Measurements from ENCODE around the gene PLXNA2.

PLXNA2 gene

DNA sequence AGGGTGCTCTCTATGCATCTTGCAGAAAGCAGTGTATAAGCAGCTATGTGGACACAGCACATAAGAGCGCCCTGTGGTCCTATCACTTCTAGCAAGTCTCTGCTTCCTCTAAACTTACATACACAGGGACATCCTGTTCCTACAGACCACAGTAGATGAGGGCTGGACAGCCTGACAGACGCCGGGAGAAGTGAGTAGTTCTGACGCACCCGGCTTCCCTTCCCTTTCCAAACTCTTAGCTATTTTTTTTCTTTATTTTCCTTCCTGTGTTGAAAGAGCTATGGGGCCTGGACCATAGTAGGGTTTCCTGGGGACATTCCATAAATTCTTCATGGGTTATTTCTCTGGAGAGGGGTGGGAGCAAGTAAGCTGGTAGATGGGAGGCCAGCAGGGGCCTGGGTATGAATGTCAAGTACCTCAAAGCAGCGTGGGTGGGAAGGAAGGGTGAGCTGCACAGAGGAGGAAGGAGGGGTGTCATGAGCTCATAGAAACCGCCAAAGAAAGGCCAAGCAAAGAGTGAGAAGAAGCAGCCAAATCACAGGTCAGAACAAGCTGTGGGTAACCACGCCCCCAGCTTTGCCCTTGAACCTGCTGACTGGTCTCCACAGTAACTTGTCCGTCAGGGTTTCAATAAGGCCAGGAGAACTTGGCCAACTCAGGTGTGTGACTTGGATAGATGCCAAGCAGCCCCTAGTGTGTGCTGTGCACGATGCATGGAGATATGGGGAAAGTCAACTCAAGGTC lies 36.6 kb downstream of the PLXNA2 start:
- Mint-ChIP-seq H3K4me1 (ENCODE audit: low read depth in 2 of 2) (no peaks in the 10 kb centered on the region), H3K36me3 (ENCODE audit: insufficient read depth) (no peaks in the 10 kb centered on the region), H3K9me3 (no peaks in the 10 kb centered on the region), H3K4me3 (no peak overlapping the region), H3K27ac (no peak overlapping the region), H3K27me3 (no peaks in the 10 kb centered on the region)
- ATAC-seq (replicated peaks) (no peak), DNase-seq (no peak)

GRCh38 chr1:208206092-208206698 lies 38.0 kb downstream of the PLXNA2 start:
- Mint-ChIP-seq H3K4me1 (ENCODE audit: low read depth in 2 of 2) (no peaks in the 10 kb centered on the region), H3K27ac (no peak overlapping the region), H3K4me3 (no peak overlapping the region), H3K36me3 (ENCODE audit: insufficient read depth) (no peaks in the 10 kb centered on the region), H3K27me3 (no peaks in the 10 kb centered on the region), H3K9me3 (no peaks in the 10 kb centered on the region)
- DNase-seq (no peak), ATAC-seq (replicated peaks) (no peak)

DNA sequence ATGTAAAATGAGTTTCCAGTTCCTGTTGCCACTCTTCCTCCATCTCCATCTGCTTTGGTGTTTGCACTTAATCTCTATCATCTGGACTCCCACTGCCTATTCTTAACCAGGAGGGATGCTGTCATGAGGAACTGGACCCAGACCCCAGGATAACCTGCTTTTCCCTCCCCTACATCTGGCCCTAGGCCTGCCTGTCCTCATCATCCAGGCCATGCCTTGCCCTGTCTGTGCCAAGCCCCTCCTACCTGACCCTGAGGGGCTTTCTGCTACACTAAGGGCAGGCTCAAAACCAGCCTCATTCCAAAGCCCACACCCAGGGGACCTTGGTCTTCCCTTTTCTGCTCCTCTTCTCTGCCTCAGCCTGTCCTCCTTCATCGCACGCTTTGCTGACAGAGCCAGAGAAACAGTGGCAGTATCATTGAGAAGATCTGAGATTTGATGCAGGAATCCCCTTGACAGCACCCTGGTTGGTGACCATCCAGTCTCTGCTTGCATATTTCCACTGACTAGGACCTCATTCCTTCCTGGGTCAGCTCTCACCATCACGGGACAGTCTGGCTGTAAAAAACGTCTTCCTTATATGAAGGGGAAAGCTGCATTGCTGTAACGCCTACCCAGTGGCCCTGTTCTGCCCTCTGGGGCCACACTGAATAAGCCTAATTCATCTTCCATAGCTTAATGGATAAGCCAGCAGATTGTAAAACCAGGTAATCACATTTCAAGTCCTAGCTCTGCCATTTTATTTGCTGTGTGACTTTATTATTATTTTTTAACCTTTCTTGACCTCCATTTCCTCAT lies 38.8 kb downstream of the PLXNA2 start:
- Mint-ChIP-seq H3K4me1 (ENCODE audit: low read depth in 2 of 2) (no peaks in the 10 kb centered on the region), H3K9me3 (no peaks in the 10 kb centered on the region), H3K27me3 (no peaks in the 10 kb centered on the region), H3K36me3 (ENCODE audit: insufficient read depth) (peaks cover 3% of the 10 kb centered on the region), H3K27ac (no peak overlapping the region), H3K4me3 (no peak overlapping the region)
- no peak for DNase-seq
- ATAC-seq (replicated peaks): no peak

DNA sequence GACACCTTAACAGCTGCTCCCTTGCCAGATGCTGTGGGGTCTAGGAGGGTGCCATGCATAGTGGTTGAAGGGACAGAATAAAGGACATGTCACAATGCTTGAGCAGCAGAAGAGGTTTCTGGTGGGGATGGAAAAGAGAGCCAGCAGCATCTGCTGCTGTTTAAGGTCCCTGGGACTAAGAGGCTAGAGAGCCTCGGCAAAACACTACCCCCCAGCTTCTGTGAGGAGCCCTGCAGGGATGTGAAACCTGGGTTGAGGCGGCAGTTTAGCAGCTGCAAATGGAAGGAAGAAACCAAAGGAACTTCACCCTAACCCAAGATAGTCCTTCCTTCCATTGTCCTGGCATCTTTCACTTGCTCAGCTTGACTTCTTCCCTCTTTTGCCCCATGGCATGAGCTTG lies 39.4 kb downstream of the PLXNA2 start:
- Mint-ChIP-seq H3K9me3 (no peaks in the 10 kb centered on the region), H3K27ac (no peak overlapping the region), H3K36me3 (ENCODE audit: insufficient read depth) (peaks cover 7% of the 10 kb centered on the region), H3K4me1 (ENCODE audit: low read depth in 2 of 2) (no peaks in the 10 kb centered on the region), H3K27me3 (no peaks in the 10 kb centered on the region), H3K4me3 (no peak overlapping the region)
- no peak for DNase-seq
- ATAC-seq (replicated peaks): no peak

GRCh38 chr1:208203848-208204609 lies 40.2 kb downstream of the PLXNA2 start:
- Mint-ChIP-seq H3K36me3 (ENCODE audit: insufficient read depth) (peaks cover 7% of the 10 kb centered on the region), H3K4me3 (no peak overlapping the region), H3K27ac (no peak overlapping the region), H3K4me1 (ENCODE audit: low read depth in 2 of 2) (no peaks in the 10 kb centered on the region), H3K27me3 (no peaks in the 10 kb centered on the region), H3K9me3 (no peaks in the 10 kb centered on the region)
- DNase-seq (no peak), ATAC-seq (replicated peaks) (no peak)

DNA sequence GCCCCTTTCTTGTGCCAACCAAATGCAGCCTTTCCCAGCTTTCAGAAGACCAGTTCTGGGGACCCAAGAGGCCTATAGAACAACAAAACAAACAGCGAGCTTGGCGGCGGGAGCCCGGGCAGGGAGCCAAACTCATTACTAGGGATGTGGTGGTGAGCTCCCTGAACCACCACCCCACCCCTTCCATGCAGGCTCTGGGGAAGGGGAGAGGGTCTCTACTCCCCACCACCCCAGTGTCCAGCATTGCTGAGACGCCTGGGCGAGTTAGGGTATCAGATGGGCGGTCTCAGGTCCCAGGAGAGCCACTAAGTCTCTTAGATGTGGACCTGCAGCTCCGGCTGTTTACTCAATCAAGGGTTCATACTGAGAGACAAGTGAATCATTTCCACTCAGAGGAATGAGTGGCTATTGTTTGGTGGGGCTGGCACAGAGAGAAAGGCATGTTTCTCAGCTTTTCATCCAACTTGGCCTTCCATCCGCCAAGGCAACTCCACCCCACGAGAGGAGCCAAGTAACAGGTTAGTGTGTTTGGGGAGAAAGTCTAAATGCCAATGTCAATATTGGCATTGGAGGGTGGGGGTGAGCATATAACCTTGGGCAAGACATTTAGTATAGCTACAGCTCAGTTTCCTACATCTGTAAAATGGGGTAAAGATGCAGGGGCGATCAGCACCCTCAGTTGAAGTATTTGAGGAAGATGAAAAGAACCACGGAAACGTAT lies 40.9 kb downstream of the PLXNA2 start:
- H3K4me1 Mint-ChIP-seq (ENCODE audit: low read depth in 2 of 2): no peaks in the 10 kb centered on the region
- DNase-seq (no peak), ATAC-seq (replicated peaks) (no peak)
- H3K9me3 Mint-ChIP-seq: no peaks in the 10 kb centered on the region
- H3K27ac Mint-ChIP-seq: no peak overlapping the region
- H3K36me3 Mint-ChIP-seq (ENCODE audit: insufficient read depth): peaks cover 7% of the 10 kb centered on the region
- H3K4me3 Mint-ChIP-seq: no peak overlapping the region
- H3K27me3 Mint-ChIP-seq: no peaks in the 10 kb centered on the region

DNA sequence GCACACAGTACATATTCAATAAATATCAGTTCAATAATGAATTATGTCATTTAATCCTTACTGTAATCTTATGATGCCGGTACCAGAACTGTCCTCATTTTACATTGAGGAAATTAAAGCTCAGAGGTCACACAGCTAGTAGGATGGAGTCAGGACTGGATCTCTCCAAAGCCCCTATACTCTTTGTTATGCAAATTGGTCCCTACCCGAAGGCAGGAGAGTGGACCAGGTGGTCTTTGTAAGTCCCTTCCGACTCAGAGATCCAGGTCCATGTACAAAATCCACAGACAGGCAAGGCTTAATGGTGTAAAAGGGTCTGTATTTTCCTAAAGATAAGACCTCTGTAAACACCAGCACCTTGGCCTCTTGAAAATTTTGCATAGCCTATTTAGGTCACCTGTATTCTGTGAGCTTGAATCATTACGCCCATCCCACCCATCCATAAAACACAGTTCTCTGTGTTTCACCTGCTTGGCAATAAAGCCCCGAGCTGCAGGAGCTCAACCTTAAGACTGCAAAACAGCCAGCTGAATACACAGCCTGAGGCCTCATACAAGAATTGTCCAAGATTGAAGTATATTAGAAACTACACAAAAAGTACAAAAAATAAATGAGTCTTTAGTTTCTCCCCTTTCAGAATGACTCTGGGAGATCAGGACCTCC lies 41.7 kb downstream of the PLXNA2 start:
- Mint-ChIP-seq H3K27me3 (no peaks in the 10 kb centered on the region), H3K27ac (no peak overlapping the region), H3K4me1 (ENCODE audit: low read depth in 2 of 2) (no peaks in the 10 kb centered on the region), H3K9me3 (no peaks in the 10 kb centered on the region), H3K36me3 (ENCODE audit: insufficient read depth) (peaks cover 7% of the 10 kb centered on the region), H3K4me3 (no peak overlapping the region)
- DNase-seq: no peak
- ATAC-seq (replicated peaks): no peak

DNA sequence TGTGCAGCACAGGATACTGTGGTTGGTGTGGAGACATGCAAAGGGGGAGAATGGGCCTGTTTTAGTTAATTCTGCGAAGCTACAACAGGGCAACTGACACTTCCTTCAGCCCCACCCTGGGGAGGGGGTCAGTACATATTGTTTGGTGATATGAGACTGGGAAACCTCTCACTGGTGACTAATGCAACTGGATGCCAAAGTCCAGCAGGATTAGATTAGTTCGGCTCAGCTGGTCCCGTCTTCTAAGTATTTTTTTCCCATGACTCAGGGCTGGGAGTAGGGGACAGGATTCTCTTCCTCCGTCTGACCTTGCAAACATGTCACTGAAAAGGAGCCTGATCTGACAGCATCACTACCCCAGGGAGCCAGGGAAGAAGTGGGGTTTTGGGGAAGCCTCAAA lies 43.0 kb downstream of the PLXNA2 start:
- Mint-ChIP-seq H3K9me3 (no peaks in the 10 kb centered on the region), H3K27me3 (no peaks in the 10 kb centered on the region), H3K4me3 (no peak overlapping the region), H3K27ac (no peak overlapping the region), H3K36me3 (ENCODE audit: insufficient read depth) (peaks cover 7% of the 10 kb centered on the region), H3K4me1 (ENCODE audit: low read depth in 2 of 2) (no peaks in the 10 kb centered on the region)
- DNase-seq (no peak), ATAC-seq (replicated peaks) (no peak)

DNA sequence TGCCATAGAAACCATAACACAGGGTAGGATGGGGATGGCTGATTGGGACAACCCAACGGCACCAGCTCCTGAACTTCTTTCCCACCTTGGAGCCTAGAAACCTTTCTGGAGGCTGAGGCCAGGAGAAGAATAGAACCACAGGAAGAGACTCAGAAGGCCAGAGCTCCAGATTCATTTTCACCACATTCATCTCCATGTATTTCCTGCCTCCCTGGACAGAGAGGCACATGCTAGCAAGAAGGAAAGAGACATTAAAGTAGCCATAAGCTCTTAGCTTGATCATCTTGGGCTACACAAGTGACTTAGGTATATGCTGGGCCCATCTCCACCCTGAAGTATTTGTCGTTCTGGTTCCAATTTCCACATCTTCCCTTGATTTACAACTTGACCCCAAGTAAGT lies 44.1 kb downstream of the PLXNA2 start:
- no peaks in the 10 kb centered on the region for H3K9me3 Mint-ChIP-seq
- ATAC-seq (replicated peaks) (no peak), DNase-seq (no peak)
- no peak overlapping the region for H3K4me3 Mint-ChIP-seq
- no peaks in the 10 kb centered on the region for H3K4me1 Mint-ChIP-seq (ENCODE audit: low read depth in 2 of 2)
- H3K27me3 Mint-ChIP-seq: no peaks in the 10 kb centered on the region
- H3K36me3 Mint-ChIP-seq (ENCODE audit: insufficient read depth): peaks cover 7% of the 10 kb centered on the region
- no peak overlapping the region for H3K27ac Mint-ChIP-seq

DNA sequence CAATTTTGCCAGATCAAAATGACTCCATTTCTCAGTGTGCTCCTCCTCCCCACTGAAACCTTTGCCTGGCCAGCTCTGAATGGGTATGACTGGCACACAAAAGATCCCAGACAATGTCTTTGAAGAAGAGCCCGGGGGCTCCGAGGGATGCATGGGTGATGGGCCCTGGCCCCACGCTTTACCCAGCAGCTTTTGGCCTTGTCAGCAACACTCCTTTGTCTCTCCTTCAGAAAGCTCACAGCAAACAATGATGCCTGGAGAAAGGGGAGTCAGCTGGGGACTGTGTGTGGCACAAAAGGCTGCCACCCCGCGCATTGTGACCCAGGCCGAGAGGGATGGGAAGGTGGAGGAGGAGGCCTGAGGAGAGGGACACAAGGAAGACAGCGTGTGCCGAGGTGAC lies 45.9 kb downstream of the PLXNA2 start:
- Mint-ChIP-seq H3K9me3 (no peaks in the 10 kb centered on the region), H3K4me1 (ENCODE audit: low read depth in 2 of 2) (no peaks in the 10 kb centered on the region), H3K36me3 (ENCODE audit: insufficient read depth) (peaks cover 7% of the 10 kb centered on the region), H3K27ac (no peak overlapping the region), H3K27me3 (no peaks in the 10 kb centered on the region), H3K4me3 (no peak overlapping the region)
- DNase-seq (no peak), ATAC-seq (replicated peaks) (no peak)

- no peak overlapping the region for H3K4me3 Mint-ChIP-seq
- H3K27ac Mint-ChIP-seq: no peak overlapping the region
- no peaks in the 10 kb centered on the region for H3K9me3 Mint-ChIP-seq
- no peaks in the 10 kb centered on the region for H3K4me1 Mint-ChIP-seq (ENCODE audit: low read depth in 2 of 2)
- peaks cover 0 to 12% of the 10 kb centered on the region in 2 donors for H3K27me3 Mint-ChIP-seq
- DNase-seq (no peak), ATAC-seq (replicated peaks) (no peak)
- peaks cover 1% of the 10 kb centered on the region for H3K36me3 Mint-ChIP-seq (ENCODE audit: insufficient read depth)
These were observed 49.2 kb downstream of the PLXNA2 start for GRCh38 chr1:208194944-208195343.

DNA sequence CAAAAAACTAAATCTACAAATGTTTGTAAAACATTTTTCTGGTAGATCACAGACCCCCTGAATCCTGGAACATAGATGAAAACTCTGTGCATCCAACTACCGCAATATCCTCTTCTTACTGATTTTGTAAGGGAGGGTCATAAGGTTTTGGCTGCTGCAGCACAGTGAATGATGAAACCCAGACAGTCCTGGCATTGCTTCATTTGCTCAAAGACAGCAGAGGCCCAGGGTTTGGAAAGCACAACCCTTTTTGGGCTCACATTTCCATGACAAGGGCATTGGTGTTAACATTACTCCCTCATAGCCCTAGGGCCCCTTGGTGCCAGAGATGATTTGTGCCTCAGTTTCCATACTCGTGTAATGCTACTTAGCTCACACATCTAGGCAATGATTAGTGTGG lies 51.2 kb downstream of the PLXNA2 start:
- peaks cover 0 to 25% of the 10 kb centered on the region in 2 donors for H3K27me3 Mint-ChIP-seq
- peaks cover 8 to 9% of the 10 kb centered on the region in 2 donors for H3K4me1 Mint-ChIP-seq (ENCODE audit: low read depth in 2 of 2)
- H3K36me3 Mint-ChIP-seq (ENCODE audit: insufficient read depth): no peaks in the 10 kb centered on the region
- DNase-seq (no peak), ATAC-seq (replicated peaks) (no peak)
- H3K9me3 Mint-ChIP-seq: no peaks in the 10 kb centered on the region
- H3K4me3 Mint-ChIP-seq: no peak overlapping the region
- no peak overlapping the region for H3K27ac Mint-ChIP-seq
